HG03354 (cell line): ENCODE results near the gene FKBP1A.

Source experiments
- ATAC-seq: cut with Tn5 transposase; IDR thresholded peaks from one replicate; pipeline ENCODE4 v1.9.1; 2021; ENCODE audit warnings: mild to moderate bottlenecking; ENCODE audit not compliant: unreplicated experiment, poor library complexity, severe bottlenecking

FKBP1A gene

DNA sequence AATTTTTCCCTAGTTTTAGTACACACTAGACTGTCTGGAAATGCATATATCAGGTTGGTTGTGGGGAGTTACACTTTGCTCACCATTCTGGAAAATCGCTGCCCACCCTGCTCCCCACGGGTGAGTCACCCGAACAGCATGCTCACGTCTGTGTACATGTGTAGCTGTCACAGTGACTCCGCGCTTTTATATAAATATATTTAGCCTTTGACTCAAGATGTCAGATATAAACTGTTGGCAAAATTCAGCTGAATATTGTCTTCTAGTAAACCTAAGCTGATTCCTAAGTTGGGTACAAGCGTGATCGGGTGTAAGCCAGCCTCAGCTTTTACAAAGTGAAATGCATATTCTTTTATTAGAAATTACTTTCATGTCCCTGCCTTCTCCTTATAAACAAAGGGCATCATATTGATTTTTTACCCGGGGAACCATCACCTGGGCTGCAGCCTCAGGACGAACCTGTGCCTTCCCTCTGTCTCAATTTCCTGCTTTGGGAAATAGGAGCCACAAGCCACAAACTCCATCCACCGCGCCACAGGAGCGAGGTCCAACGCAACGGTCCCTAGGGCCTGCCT is 68.2 kb downstream of the FKBP1A start:
- ATAC-seq: no peak

DNA sequence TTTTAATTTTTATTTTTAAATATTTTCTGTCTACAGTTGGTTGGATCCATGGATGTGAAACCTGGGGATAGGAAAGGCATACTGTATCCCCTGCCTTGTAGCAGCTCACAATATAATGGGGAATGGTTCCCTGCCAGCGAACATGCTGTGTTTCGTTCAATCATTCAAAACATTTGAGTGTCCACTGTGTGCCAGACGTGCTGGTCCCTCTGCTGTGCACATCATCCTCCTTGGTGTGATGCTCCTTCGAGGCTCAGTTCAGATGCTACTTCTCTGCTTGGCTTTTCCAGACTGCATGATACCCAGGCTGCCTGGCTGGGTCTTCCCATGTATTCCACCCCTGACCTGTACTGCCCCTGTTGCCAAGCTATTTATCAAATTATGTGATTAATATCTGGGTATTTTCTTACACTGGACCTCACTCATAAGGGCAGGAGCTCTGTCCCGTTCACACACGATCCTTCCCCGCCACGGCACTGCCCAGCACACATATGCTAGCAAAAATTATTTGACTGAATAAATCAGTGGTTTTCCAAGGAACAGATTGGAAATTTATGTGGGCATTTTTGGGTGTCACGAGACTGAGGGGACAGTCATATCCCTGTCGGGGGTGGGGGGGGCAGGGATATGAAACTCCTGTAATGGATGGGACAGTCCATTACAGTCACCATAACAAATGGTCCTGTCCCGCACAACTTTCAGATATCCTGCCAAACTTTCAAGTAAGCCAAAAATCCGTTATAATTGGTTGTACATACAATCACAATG is 68.8 kb downstream of the FKBP1A start:
- ATAC-seq: no peak

- no peak for ATAC-seq
Observed at GRCh38 chr20:1323256-1323655, 69.6 kb downstream of the FKBP1A start.

DNA sequence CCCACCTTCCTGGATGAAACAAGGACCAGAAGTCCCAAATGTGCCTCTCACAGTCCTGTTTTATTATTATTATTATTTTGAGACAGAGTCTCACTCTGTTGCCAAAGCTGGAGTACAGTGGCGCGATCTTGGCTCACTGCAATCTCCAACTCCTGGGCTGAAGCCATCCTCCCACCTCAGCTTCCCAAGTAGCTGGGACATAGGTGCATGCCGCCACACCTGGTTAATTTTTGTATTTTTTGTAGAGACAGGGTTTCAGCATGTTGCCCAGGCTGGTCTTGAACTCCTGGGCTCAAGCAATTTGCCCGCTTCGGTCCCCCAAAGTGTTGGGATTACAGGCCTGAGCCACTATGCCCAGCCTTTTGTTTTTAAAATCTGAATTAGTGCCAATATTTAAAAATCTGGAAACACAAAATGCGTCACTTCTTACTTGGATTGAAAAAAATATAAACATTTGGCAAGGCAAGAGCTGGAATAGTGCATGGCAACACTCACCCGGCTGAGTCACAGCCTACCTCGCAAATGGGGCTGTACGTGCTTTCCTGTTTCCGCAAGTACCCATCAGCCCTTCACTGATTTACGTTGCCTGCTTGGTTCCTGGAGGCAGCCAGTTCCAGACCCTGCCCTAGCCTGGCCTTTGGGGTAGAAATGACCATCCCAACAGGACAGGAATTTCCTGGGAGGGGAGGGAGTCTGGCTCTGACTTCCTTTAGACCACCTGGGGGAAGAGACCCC is 70.2 kb downstream of the FKBP1A start:
- no peak for ATAC-seq

GRCh38 chr20:1321654-1321939 is 71.3 kb downstream of the FKBP1A start:
- no peak for ATAC-seq

GRCh38 chr20:1320902-1321653 is 71.8 kb downstream of the FKBP1A start:
- ATAC-seq: no peak

DNA sequence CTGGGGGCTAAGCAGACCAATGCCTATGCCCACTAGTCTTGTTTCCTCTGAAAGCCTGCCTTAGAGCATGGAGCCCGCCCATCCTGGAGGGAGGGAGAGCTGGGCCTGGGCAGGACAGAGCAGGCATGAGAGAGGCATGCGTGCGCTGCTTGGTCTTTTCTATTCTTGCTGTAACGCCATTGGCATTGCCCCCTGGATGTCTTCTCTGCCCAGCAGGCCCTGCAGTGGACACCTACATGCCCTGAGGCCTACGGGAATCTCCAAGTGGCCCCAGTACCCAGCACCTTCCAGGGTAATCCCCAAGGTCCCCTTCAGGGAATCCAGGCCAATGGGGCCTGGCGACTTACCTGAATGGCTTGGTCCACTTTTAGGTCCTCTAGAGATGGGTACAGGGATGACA is 72.8 kb downstream of the FKBP1A start:
- ATAC-seq: no peak

GRCh38 chr20:1319462-1319861 is 73.4 kb downstream of the FKBP1A start:
- ATAC-seq: no peak

DNA sequence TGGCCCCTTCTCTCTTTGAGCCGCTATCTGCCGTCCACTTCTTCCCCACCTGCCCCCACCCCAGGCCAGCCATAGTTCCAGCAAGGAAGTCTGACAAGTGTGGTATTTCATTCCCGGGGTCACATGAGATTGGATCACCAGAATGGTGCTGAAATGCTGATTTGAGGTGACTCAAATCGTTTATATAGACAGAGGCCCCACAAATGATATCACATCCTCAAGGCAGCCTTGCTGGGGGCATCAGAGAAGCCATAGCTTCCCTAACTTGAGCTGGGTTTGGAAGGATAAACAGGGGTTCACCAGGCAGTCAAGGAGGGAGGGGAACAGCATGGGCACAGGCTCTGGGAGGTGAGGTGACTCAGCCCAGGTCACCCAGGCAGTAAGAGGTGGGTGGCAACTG is 73.8 kb downstream of the FKBP1A start:
- no peak for ATAC-seq
